Body of pancreas (tissue), 4 donors: ENCODE data around the gene ADPRHL1. TPM values are rescaled to one million over a fixed set of nuclear protein-coding genes. Genes with fewer than 3 reads are reported as not detected.
"Not testable (repeated sequence)": the region's sequence is repeated elsewhere in the genome, so short reads cannot be mapped to it uniquely, and the experiment has no call there.

ENCODE experiments used
- ATAC-seq: fragments of 150-250 bp; one replicate; pipeline ENCODE4 v1.9.1; 2016
- DNase-seq, 4 donors: peaks; one replicate each; pipeline ENCODE4 v3.0.0-alpha.2; 2019
- H3K27ac ChIP-seq, 4 donors: fragments of 200-600 bp; sonication (generic); 1 replicate in 3 of 4; 2 replicates in 1 of 4; pipeline versions ENCODE4 v1.5.1 to v1.6.1; 2016 to 2019; ENCODE audit warnings: mild to moderate bottlenecking in 1 of 4, mixed read lengths in 1 of 4, moderate library complexity in 1 of 4
- H3K27me3 ChIP-seq, 2 donors: fragments of 200-600 bp; sonication (generic); one replicate each; pipeline ENCODE4 v1.6.0; 2016; ENCODE audit warnings: mild to moderate bottlenecking in 1 of 2
- H3K36me3 ChIP-seq, 2 donors: fragments of 200-600 bp; sonication (generic); replicated peaks in 1 of 2; 2 replicates each; pipeline ENCODE4 v1.5.1; 2016; ENCODE audit warnings: low read depth in 2 of 2; ENCODE audit not compliant: insufficient read depth in 1 of 2
- H3K4me1 ChIP-seq: fragments of 200-600 bp; sonication (generic); one replicate; pipeline ENCODE4 v1.6.0; 2016
- H3K4me3 ChIP-seq, 2 donors: fragments of 200-600 bp; sonication (generic); 1 replicate in 1 of 2; 2 replicates in 1 of 2; pipeline ENCODE4 v1.5.1; 2016 to 2019
- H3K9me3 ChIP-seq, 3 donors: fragments of 200-600 bp; sonication (generic); 1 replicate in 2 of 3; 2 replicates in 1 of 3; pipeline ENCODE4 v1.5.1; 2016
- CTCF ChIP-seq, 7 experiments: fragments of 450-650 bp in 4 of 7; fragments of 200-600 bp in 3 of 7; sonication (generic) in 3 of 7; IDR thresholded peaks; one replicate each; pipeline ENCODE4 v1.5.1; 2016 to 2019; ENCODE audit warnings: antibody characterized with exemption in 7 of 7
- POLR2A ChIP-seq, 3 donors: fragments of 450-650 bp; IDR thresholded peaks; one replicate each; pipeline ENCODE4 v1.6.1; 2016; ENCODE audit warnings: antibody characterized with exemption in 3 of 3, mild to moderate bottlenecking in 2 of 3
- WGBS, 2 donors: methylation state at CpG; one replicate each; pipeline ENCODE4 v1.1.5; 2017; 5-methylcytosine and 5-hydroxymethylcytosine counted together
- intact Hi-C: fragments of 100-400 bp; cut with DNase I; formaldehyde crosslinking; loops from one replicate; pipeline ENCODE4 v1.15.1; 2023
- total RNA-seq, 2 donors: library from RNA; depleted of rRNA; stranded (reverse); fragments of >200 nt; gene quantifications; one replicate each; pipeline ENCODE4 v1.1.0, GENCODE V29; 2016

Gene ADPRHL1
- total RNA-seq, 2 donors from 2014 or later, result 6.0 to 15.8 TPM

GRCh38 chr13:113442354-113442984 is 10.8 kb downstream of the ADPRHL1 start:
- 50 to 63% methylated on average over 9 to 10 of the region's 10 CpGs for WGBS, 2 donors
- no peak for DNase-seq

GRCh38 chr13:113441661-113442060 is 11.6 kb downstream of the ADPRHL1 start:
- intact Hi-C loops, result no loop called here
- DNase-seq (no peak), ATAC-seq (no peak)
- Histone ChIP-seq H3K27me3 (no peaks in the 10 kb centered on the region), H3K36me3 (no peaks in the 10 kb centered on the region), H3K4me3 (no peak overlapping the region), H3K27ac (no peak overlapping the region), H3K9me3 (no peaks in the 10 kb centered on the region), H3K4me1 (peaks cover 56% of the 10 kb centered on the region)
- TF ChIP-seq CTCF (IDR thresholded peaks at IDR 0.05), result no peak
- no peak for TF ChIP-seq POLR2A (IDR thresholded peaks at IDR 0.05)
- WGBS, 2 donors, result 96 to 97% methylated on average over 29 of the region's 29 CpGs

More at GRCh38 chr13:113442354-113442984, 10.8 kb downstream of the ADPRHL1 start:
- H3K4me1 ChIP-seq, result peaks cover 52% of the 10 kb centered on the region
- no peak for ATAC-seq
- no peak overlapping the region for H3K4me3 ChIP-seq
- no peaks in the 10 kb centered on the region for H3K9me3 ChIP-seq
- no peaks in the 10 kb centered on the region for H3K36me3 ChIP-seq
- intact Hi-C loops, result no loop called here
- TF ChIP-seq CTCF (IDR thresholded peaks at IDR 0.05), result no peak
- no peak for TF ChIP-seq POLR2A (IDR thresholded peaks at IDR 0.05)
- H3K27me3 ChIP-seq, result no peaks in the 10 kb centered on the region
- H3K27ac ChIP-seq, result peak overlapping the region; percentile 1 to 75 (median 24)

GRCh38 chr13:113437408-113438010 is 15.8 kb downstream of the ADPRHL1 start:
- intact Hi-C loops, result no loop called here
- peak; percentile 69 for ATAC-seq

GRCh38 chr13:113436866-113437265 is 16.4 kb downstream of the ADPRHL1 start:
- H3K27ac ChIP-seq, H3K9me3 ChIP-seq, DNase-seq, H3K27me3 ChIP-seq, ATAC-seq, H3K36me3 ChIP-seq, intact Hi-C loops, H3K4me3 ChIP-seq: not testable (repeated sequence)
- 85% methylated on average over 13 of the region's 15 CpGs; no CpG with 5 or more reads in 1 of the 2 donors for WGBS, 2 donors
- H3K4me1 ChIP-seq, result peaks cover 15% of the 10 kb centered on the region

More at GRCh38 chr13:113437408-113438010, 15.8 kb downstream of the ADPRHL1 start:
- Histone ChIP-seq H3K9me3 (no peaks in the 10 kb centered on the region), H3K36me3 (no peaks in the 10 kb centered on the region), H3K4me1 (peaks cover 16% of the 10 kb centered on the region), H3K27ac (no peak overlapping the region), H3K27me3 (no peaks in the 10 kb centered on the region), H3K4me3 (no peak overlapping the region)
- DNase-seq, result peak in 3 of 4 donors; percentile 18 to 44 (median 40)
- WGBS, 2 donors, result 22 to 37% methylated on average over 7 to 17 of the region's 17 CpGs
- TF ChIP-seq CTCF (IDR thresholded peaks at IDR 0.05) (no peak), POLR2A (IDR thresholded peaks at IDR 0.05) (no peak)

GRCh38 chr13:113435907-113436306 is 17.4 kb downstream of the ADPRHL1 start:
- H3K9me3 ChIP-seq, H3K27ac ChIP-seq, H3K27me3 ChIP-seq, H3K4me3 ChIP-seq, intact Hi-C loops, DNase-seq, ATAC-seq, H3K36me3 ChIP-seq: not testable (repeated sequence)
- H3K4me1 ChIP-seq, result peaks cover 15% of the 10 kb centered on the region
- whole genome bisulfite sequencing, 2 donors, result 91% methylated on average over 10 to 15 of the region's 15 CpGs
